Measurements from ENCODE around the gene LIN9.
"Not testable (repeated sequence)": the region's sequence is repeated elsewhere in the genome, so short reads cannot be mapped to it uniquely, and the experiment has no call there.

LIN9 gene, protein sequence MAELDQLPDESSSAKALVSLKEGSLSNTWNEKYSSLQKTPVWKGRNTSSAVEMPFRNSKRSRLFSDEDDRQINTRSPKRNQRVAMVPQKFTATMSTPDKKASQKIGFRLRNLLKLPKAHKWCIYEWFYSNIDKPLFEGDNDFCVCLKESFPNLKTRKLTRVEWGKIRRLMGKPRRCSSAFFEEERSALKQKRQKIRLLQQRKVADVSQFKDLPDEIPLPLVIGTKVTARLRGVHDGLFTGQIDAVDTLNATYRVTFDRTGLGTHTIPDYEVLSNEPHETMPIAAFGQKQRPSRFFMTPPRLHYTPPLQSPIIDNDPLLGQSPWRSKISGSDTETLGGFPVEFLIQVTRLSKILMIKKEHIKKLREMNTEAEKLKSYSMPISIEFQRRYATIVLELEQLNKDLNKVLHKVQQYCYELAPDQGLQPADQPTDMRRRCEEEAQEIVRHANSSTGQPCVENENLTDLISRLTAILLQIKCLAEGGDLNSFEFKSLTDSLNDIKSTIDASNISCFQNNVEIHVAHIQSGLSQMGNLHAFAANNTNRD

DNA sequence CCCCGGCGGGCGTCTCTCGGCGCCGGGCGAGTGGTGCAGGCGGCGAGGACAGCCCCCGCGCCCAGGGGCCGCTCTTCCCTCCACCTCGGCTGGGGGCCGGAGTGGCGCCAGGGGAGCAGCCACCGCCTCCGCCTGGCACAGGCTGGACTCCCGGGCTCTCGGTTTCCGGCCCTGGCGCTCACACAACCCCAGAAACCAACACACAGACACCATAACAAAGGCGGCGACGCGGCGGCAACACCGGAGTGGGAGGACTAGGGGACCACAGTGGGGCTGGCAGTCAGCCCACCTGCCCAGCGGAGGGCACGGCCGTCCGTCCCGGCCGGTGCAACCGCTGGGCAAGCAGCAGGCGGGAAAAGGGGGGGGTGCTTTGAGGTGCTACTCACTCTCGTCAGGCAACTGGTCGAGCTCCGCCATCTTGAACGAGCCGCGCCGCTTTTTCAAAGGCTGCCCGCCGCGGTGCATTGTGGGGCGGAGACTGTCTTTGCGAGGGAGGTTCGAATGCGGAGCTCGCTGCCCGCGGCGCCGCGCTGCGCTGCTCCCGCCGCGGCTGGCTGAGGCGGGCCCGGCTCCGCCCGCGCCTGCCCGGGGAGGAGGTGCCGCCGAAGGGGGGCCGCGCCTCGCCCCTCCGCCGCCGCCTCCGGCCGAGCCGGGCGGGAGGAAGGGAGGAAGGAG lies at the start of gene LIN9:
TSS of gene LIN9 (minus strand) at position 442 of the 675 bp plus-strand sequence. CDS start at position 417, 25 bp downstream.
- DNase-seq: peak; percentile 72

DNA sequence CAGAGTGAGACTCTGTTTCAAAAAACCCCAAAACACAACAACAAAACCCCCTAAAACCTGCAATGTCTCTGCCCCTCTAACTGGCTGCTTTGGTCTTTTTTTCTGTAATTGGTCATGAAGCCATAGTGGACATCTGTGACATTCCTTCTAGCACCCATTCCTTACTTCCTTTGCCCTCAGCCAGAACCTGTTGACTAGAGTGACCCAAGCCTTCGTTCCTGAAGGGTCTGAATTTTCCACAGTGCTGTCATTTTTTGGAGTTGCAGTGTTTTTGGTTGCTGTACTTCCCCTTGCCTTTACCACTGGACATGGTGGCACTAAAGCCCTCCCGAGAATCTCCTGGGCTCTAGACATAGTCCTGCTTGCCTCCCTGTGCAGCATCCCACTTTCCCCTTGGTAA lies 48.5 kb upstream of the LIN9 start:
- no peak for DNase-seq

DNA sequence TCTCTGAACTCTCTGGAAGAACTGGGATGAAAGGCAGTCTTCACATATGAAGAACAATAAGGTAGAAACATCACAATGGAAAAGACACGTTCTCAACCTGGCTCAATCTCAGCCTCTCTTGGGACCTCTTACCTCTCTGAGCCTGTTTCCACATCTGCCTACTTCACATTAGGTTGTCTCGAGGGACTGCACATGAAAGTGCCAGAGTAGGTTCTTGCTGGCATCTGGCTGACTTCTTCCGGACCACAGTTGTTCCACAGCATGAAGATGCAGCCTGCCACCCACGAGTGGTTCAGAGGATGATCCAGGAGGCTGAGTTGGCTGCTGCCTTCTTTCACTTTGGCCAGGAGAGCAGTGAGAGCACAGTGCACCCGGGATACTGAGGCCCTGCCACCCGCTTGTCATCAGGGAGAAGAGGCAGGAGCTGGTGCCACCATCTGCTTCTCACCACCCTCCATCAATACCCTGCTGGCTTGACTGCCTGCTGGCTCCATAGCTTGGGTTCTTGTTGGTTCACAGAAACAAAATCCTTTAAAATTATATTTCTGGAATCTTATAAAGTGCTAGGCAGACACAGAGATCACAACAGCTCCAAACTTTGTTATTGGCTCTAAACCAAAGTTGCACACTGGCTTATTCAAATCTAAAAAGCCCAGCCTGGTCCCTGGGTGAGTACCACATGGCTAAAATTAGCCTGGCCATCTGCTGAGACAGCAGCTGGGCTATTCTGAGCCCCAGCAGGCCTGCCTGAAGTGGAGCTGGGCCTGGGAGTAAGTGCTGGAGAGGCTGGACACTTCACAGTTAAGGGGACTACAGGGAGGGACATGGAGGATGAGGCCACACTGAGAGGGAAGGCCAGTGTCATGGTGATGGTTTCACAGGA lies 46.9 kb upstream of the LIN9 start:
- DNase-seq: no peak

DNA sequence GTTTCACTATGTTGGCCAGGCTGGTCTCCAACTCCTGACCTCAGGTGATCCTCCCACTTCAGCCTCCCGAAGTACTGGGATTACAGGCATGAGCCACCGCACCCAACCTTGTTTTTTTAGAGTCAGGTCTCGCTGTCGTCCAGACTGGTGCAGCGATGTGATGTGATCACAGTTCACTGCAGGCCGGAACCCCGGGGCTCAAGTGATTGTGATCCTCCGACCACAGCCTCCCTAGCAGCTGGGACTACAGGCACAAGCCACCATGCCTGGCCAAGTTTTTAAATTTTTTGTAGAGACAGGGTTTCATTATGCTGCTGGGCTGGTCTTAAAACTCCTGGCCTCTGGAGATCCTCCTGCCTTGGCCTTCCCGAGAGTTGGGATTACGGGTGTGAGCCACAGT lies 46.1 kb upstream of the LIN9 start:
- no peak for DNase-seq

DNA sequence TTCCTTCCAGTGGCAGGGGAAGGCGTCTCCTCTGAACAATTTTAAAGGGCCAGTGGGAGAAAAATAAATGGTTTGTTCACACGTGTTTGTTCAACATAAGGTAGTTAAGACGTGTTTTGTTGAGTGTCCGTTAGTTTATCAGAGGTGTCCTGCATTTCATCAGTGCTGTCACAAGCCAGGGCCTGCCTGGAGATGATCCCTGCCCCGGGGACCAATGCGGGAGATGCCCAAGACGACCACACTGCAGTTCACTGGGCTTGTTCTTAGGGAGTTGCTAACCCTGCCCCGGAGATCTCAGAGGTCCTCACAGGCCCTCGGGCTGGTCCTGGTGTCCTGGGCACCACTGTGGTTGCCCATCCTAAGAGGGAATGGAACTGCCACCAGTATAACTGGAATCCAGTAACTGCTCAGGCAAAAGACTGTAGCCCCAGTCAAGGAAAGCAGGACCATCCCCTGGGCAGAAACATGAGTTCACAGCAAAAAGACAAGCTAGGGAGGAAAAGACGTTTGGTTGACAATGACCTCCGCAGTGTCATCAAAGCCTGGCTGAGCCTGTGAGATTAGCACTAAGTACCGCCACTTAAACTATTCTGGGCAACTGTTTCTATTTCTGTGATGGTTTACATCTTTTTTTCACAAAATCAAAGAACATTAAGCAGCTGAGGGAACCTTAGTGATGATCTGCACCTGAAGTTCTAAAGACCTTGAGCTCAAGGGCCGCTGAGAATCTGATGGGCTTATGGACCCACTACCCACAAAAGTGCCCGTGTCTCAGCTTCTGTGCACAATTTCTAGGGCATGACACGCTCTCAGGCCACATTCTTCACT lies 44.9 kb upstream of the LIN9 start:
- DNase-seq: no peak

DNA sequence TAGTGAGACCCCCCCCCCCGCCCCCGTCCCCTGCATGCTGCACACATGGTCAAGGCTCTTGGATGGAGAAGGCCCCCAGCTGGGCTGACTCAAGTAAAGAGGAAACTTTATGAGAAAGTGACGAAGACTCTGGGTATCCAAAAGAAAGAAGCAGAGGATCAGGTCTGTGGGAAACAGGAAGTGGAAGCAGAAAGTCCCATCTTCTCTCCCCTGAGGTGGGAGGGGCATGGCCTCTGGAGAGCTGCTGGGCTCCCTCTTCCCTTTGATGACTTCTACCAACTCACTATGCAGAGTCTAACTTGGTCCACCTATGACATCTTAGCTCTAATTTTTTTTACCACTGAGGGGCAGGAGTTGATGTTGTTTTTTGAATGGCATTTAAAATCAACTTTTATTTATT lies 42.7 kb upstream of the LIN9 start:
- no peak for DNase-seq

DNA sequence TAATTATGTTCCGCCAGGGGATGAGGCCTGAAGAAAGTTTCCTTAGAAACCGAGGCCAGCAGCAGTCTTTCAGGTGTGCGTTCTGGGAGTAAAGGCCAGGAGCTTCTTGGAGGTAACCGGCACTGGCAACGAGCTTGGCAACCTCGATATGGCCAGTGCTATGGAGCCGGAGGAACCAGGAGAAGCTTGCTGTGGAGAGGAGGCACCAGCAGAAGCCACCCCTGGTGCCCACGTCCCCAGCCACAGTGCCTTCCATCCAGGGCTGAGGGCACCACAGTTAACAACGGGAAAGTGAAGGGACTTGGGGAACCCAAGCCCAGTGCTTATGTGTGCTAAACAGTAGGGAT lies 41.5 kb upstream of the LIN9 start:
- no peak for DNase-seq

DNA sequence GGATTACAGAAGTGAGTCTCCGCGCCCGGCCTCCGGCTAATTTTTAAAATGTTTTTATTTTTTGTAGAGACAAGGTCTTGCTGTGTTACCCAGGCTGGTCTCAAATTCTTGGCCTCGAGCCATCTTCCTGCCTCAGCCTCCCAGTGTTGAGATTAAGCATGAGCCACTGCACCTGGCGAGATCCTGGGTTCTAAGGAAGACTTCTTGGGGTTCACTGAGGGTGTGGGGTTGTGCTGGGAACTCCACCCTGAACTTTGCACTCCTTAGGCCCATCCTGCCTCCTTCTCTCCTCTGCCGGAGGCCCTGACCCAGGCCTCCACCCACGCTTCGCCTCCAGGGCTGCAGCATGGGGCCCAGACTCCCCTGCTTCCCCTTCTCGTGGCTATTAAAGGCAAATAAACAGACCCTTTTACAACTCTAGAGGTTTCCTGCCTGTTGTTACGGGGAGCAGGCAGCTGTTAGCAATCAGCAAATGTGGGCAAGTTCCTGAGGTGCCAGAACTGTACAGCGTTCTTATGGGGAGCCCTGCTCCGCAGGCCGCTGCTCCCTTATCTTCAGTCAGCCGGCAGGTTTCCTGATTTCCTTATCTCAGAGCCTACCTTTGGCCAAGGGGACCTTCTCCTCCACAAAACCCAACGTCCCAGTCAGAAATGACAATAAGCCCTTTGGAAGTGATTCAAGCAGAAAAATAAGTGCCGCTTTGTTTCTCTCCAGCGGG lies 41.0 kb upstream of the LIN9 start:
- DNase-seq: no peak

DNA sequence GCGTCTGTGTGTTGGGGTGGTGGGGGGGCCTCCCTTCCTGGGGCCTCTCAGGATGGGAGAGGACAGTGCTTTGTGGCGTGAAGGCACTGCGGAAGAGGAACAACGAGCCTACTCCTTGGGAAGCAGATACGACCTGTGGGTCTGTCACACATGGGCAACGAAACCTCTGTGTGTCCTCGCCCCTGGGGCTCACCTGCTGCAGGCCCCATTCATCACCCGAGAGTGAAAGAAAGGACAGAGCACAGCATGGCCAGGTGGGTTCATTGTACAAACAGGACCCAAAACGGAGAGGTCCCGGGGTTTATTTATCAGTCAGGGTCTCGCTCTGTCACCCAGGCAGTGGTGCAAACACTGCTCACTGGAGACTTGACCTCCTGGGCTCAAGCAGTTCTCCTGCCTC lies 40.1 kb upstream of the LIN9 start:
- DNase-seq: no peak

DNA sequence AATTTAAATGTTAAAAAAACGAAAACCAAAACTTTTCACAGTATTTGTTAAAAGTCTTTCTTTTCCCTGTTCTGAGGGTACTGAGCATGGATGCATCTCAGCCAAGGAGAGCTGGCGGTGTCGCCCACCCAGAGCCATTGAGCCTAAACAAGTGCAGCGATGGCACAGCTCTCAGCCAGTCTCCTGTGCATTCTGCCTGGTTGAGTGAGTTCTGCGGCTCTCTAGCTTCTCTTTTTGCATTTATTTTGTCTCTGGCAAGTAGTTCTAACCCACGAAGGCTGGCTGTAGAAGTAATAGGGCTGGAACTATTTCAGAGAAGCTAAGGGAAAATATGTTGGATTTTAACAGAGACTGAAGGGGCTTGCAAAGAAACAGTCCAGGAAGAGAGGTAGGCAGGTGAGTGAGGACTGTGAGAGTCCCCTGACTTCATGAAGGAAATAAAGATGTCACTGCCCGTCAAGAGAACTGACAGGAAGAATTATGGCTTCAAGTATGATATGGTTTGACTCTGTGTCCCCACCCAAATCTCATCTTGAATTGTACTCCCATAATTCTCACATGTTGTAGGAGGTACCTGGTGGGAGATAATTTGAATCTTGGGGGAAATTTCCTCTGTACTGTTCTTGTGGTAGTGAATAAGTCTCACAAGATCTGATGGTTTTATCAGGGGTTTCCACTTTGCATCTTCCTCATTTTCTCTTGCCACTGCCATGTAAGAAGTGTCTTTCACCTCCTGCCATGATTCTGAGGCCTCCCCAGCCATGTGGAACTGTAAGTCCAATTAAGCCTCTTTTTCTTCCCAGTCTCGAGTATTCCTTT lies 35.7 kb upstream of the LIN9 start:
- no peak for DNase-seq

DNA sequence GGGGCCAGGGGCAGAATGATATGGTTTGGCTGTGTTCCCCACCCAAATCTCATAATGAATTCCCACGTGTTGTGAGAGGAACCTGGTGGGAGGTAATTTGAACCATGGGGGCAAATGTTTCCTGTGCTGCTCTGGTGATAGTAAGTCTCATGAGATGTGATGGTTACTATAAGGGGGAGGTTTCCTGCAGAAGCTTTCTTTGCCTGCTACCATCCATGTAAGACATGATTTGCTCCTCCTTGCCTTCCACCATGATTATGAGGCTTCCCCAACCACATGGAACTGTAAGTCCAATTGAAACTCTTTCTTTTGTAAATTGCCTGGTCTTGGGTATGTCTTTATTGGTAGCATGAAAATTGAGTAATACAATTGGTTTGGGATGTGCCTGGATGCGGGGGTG lies 33.7 kb upstream of the LIN9 start:
- DNase-seq: no peak

DNA sequence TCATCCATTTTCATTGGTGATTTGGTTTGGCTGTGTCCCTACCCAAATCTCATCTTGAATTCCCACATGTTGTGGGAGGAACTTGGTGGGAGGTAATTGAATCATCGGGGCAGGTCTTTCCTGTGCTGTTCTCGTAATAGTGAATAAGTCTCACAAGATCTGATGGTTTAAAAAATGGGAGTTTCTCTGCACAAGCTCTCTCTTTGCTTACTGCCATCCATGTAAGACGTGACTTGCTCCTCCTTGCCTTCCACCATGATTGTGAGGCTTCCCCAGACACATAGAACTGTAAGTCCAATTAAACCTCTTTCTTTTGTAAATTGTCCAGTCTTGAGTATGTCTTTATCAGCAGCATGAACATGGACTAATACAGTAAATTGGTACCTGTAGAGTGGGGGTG lies 31.1 kb upstream of the LIN9 start:
- not testable (repeated sequence) for DNase-seq

DNA sequence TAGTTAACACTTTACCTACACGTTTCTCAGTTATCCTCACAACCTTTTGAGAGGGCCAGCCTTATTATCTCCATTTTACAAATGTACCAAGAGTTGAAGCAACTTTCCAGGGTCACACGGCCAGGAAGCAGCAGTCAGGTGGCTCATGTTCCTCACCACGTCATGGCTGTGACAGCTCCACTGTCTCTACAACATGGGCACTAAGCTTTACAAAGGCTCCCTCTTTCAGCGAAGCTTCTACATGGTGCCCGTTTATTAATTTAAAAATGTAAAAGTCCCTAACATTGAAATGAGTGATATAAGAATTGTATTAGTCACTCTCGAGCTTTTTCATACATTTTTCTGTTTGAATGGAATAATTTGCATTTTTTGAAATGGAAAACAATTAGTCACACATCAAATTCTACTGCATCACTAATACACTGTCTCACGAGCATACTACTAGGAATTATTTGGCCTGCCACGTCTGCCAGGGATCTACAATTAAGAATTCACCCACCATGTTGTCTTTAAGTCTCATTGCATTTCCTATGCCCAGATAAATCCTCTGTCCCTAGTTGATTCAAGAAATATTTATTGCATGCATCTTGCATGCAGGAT lies 28.4 kb upstream of the LIN9 start:
- no peak for DNase-seq

DNA sequence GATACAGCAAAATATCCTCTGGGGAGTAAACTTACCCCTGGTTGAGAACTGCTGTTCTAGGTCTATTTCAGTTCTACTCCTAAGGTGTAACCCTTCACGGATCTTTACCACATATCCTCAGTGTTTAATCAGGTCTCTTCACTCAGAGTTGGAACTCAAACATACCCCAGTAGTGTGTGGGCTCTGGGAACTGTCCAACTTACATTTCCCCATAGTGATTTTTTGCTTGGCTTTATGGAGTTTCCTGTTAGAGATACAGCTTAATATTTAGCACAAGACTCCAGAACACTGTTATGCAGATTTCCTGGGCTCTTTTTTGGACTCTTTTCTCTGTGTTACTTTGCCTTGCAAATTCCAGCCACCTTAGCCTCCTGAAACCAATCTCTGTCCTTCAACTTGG lies 26.7 kb upstream of the LIN9 start:
- DNase-seq: no peak

DNA sequence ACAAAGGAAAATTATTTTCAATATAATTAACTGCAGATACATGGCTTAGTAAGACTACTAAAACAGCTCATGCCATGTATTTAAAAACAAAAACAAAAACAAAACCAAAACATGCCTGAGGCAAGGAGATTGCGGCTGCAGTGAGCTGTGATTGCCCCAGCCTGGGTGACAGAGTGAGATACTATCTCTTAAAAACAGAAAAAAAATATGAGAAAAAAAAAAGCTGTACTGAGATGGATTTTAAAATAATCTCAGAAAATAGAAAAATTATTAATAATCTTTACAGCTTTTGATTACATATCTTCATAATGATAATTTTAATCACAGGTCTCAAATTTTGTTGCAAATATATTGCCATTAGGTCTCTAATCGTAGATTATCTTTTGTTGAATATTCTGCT lies 24.0 kb upstream of the LIN9 start:
- DNase-seq: peak; percentile 33

DNA sequence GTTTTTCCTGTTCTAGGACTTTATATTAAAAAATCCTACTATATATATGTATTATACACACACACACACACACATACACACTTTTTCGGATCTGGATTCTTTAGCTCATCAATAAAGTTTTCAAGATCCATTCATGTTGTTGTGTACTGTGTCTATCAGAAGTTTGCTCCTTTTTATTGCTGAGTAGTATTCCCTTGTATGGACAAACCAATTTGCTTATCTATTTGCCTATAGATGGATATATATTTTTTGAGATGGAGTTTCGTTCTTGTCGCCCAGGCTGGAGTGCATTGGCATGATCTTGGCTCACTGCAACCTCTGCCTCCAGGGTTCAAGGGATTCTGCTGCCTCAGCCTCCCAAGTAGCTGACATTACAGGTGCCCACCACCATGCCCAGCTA lies 20.3 kb upstream of the LIN9 start:
- no peak for DNase-seq

DNA sequence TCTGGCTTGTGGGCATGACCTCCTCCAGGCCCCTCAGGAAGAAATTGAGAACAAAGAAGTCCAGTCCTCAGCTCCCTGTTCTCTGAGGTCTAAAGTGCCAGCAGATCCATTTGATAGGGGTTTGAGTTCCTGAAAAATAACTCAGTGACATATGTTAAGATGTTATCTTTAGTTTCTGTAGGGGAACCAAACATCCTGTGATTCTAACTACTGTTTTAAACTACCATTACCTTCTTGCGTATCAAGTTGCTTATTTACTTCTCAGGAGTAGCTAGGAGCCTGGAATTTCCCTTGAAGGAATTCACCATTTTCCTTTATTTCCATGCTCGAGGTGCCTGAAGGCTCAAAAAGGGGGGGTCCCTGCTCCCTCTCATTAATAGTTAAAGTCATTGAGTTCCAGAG lies 18.8 kb upstream of the LIN9 start:
- no peak for DNase-seq

DNA sequence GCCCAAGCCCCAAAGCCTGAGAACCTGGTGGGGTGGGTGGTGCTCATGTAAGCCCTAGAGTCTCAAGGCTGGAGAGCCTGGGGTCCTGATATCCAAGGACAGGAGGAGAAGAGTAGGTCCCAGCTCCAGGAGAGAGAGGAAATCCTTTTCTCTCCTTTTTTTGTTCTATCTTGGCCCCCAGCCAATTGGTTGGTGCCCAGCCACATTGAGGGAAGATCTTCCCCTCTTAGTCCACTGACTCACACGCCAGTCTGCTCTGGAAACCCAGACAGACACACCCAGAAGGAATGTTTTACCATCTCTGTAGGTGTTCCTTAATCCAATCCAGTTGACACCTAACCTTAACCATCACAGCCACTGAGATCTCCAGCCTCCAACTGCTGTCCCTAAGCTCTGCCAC lies 16.2 kb upstream of the LIN9 start:
- no peak for DNase-seq

DNA sequence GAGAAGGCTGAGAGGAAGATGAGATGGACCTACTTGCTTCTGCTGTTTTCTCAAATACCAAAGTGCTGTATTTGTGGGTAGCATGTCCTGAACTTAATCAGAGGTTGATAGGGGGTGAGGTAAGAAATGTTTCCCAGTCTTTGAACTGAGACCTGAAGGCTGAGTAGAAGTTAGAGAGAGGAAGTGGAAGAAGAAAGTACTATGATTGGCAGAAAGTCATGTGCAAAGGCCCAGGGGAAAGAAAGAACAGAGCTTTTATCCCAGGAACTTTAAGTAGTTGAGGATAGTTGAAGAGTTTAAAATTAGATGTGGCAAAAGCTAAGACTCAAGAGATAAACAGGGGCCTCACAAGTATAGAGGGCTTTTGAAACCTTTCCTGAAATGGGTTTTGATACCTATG lies 15.5 kb upstream of the LIN9 start:
- no peak for DNase-seq

DNA sequence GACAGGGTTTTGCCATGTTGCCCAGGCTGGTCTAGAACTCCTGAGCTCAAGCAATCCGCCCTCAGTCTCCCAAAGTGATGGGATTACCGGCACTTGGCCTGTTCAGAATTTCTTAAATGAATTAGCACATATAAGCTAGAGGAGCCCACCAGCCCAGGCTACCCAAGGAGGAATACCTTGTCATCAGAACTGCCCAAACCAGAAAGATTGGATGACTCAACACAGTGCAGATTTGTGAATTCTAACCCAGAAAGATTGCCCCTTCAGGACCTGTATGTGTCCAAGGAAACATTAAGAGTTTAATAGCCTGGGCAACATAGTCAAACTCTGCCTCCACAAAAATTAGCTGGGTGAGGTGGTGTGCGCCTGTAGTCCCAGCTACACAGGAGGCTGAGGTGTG lies 14.0 kb upstream of the LIN9 start:
- no peak for DNase-seq

DNA sequence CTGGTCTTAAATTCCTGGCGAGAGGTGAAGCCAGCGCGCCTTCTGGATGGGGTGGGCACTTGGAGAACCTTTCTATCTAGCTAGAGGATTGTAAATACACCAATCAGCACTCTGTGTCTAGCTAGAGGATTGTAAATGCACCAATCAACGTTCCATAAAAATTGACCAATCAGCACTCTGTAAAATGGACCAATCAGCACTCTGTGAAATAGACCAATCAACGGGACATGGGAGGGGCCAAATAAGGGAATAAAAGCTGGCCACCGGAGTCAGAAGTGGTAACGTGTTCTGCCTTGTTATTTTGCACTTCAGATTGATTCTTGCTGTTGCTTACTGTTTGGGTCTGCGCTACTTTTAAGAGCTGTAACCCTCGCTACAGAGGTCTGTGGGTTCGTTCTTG lies 12.0 kb upstream of the LIN9 start:
- DNase-seq: no peak

Data from NCI-H1105 treated with DMSO at 0.1 percent for 48 hours (cell line).